SK-N-MC (cell line): ENCODE data around the gene SIPA1L3.

Experiments used
- DNase-seq: peaks from one replicate; pipeline ENCODE4 v3.0.0-alpha.2; 2011; ENCODE audit warnings: low read depth, low spot score
- H3K27ac ChIP-seq: fragments of 200-600 bp; sonication (generic); 2 replicates; pipeline ENCODE4 v1.5.1; 2016; ENCODE audit warnings: mixed run types
- H3K36me3 ChIP-seq: fragments of 200-600 bp; sonication (generic); 2 replicates; pipeline ENCODE4 v1.6.1; 2017; ENCODE audit warnings: antibody characterized with exemption, low read length, mixed read lengths; ENCODE audit not compliant: insufficient read depth
- H3K4me3 ChIP-seq: fragments of 200-600 bp; sonication (generic); 2 replicates; pipeline ENCODE4 v1.5.1; 2016
- H3K9ac ChIP-seq: fragments of 200-600 bp; sonication (generic); 2 replicates; pipeline ENCODE4 v1.8.0; 2017; ENCODE audit warnings: mixed run types, mixed read lengths; ENCODE audit not compliant: insufficient read length
- H3K9me3 ChIP-seq: fragments of 200-600 bp; sonication (generic); 2 replicates; pipeline ENCODE4 v1.6.1; 2017; ENCODE audit warnings: low read depth, mild to moderate bottlenecking, antibody characterized with exemption, low read length, moderate library complexity, mixed read lengths
- EZH2 ChIP-seq: fragments of 200-600 bp; sonication (generic); IDR thresholded peaks from one replicate; pipeline ENCODE4 v1.6.1; 2017; ENCODE audit warnings: antibody characterized with exemption
- FOXP2 ChIP-seq: optimal IDR thresholded peaks from 2 replicates; pipeline ENCODE3; 2011; ENCODE audit warnings: mild to moderate bottlenecking, moderate library complexity; ENCODE audit not compliant: insufficient read depth; ENCODE audit errors: extremely low read length, control extremely low read depth
- POLR2AphosphoS5 ChIP-seq: IDR thresholded peaks from 2 replicates; pipeline ENCODE4 v1.6.1; 2012; ENCODE audit warnings: mild to moderate bottlenecking, low read depth, low read length, borderline replicate concordance

The SIPA1L3 gene

GRCh38 chr19:38155453-38155852 is 248.4 kb downstream of the SIPA1L3 start:
- no peak overlapping the region for H3K9ac ChIP-seq
- no peak overlapping the region for H3K4me3 ChIP-seq
- no peak for DNase-seq
- H3K27ac ChIP-seq: no peak overlapping the region
- H3K9me3 ChIP-seq: no peaks in the 10 kb centered on the region
- no peaks in the 10 kb centered on the region for H3K36me3 ChIP-seq
- TF ChIP-seq EZH2 (no peak), FOXP2 (no peak), POLR2AphosphoS5 (no peak)

- no peaks in the 10 kb centered on the region; the same call in 1 of the 2 replicates for H3K36me3 ChIP-seq
- H3K4me3 ChIP-seq: no peak overlapping the region
- TF ChIP-seq FOXP2: no peak
- TF ChIP-seq POLR2AphosphoS5: no peak
- TF ChIP-seq EZH2: no peak
- H3K27ac ChIP-seq: no peak overlapping the region
- 0 out of 2 replicates have a peak, but pooled peaks cover 4% of the 10 kb centered on the region for H3K9me3 ChIP-seq
- H3K9ac ChIP-seq: no peak overlapping the region
- no peak for DNase-seq
Measured at GRCh38 chr19:38158730-38159129, 251.7 kb downstream of the SIPA1L3 start.

DNA sequence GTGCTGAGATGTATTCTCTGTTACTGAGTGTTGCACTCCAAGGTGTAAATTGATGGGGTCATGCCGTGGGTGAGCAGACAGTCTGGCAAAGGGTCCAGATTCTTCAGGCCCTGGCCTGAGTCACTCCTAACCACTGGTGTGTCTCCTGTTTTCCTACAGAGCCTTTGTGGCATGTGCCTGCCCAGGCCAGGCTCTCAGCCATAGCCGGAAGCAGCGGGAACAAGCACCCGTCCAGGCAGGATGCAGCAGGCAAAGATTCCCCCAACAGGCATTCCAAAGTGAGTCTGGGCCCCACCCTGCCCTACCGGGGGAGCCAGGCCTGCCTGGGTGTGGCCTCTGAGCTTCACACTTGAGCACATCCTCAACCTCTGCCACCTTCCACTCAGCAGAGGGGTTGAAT is 255.1 kb downstream of the SIPA1L3 start:
- H3K9me3 ChIP-seq: 0 out of 2 replicates have a peak, but pooled peaks cover 4% of the 10 kb centered on the region
- no peak overlapping the region for H3K9ac ChIP-seq
- TF ChIP-seq POLR2AphosphoS5 (no peak), FOXP2 (no peak), EZH2 (no peak)
- no peaks in the 10 kb centered on the region; the same call in 1 of the 2 replicates for H3K36me3 ChIP-seq
- no peak overlapping the region for H3K4me3 ChIP-seq
- H3K27ac ChIP-seq: no peak overlapping the region
- no peak for DNase-seq

- Histone ChIP-seq H3K36me3 (no peaks in the 10 kb centered on the region; the same call in 1 of the 2 replicates), H3K9me3 (0 out of 2 replicates have a peak, but pooled peaks cover 4% of the 10 kb centered on the region), H3K27ac (no peak overlapping the region), H3K9ac (no peak overlapping the region), H3K4me3 (no peak overlapping the region)
- no peak for DNase-seq
- TF ChIP-seq EZH2: no peak
Measured at GRCh38 chr19:38162632-38163031, 255.6 kb downstream of the SIPA1L3 start.

- no peak for TF ChIP-seq POLR2AphosphoS5
- no peak for TF ChIP-seq FOXP2
- TF ChIP-seq EZH2: no peak
- 0 out of 2 replicates have a peak, but pooled peaks cover 4% of the 10 kb centered on the region for H3K9me3 ChIP-seq
- DNase-seq: no peak
- no peak overlapping the region for H3K27ac ChIP-seq
- no peak overlapping the region for H3K4me3 ChIP-seq
- no peaks in the 10 kb centered on the region; the same call in 1 of the 2 replicates for H3K36me3 ChIP-seq
- no peak overlapping the region for H3K9ac ChIP-seq
Measured at GRCh38 chr19:38163419-38164290, 256.6 kb downstream of the SIPA1L3 start.

- TF ChIP-seq POLR2AphosphoS5 (no peak), EZH2 (no peak), FOXP2 (no peak)
- Histone ChIP-seq H3K9ac (no peak overlapping the region), H3K36me3 (no peaks in the 10 kb centered on the region; the same call in 1 of the 2 replicates), H3K27ac (no peak overlapping the region), H3K9me3 (0 out of 2 replicates have a peak, but pooled peaks cover 4% of the 10 kb centered on the region), H3K4me3 (no peak overlapping the region)
- DNase-seq: no peak
Measured at GRCh38 chr19:38164526-38164925, 257.5 kb downstream of the SIPA1L3 start.

GRCh38 chr19:38165335-38165734 is 258.3 kb downstream of the SIPA1L3 start:
- Histone ChIP-seq H3K36me3 (no peaks in the 10 kb centered on the region; the same call in 1 of the 2 replicates), H3K27ac (no peak overlapping the region), H3K9me3 (0 out of 2 replicates have a peak, but pooled peaks cover 4% of the 10 kb centered on the region), H3K9ac (no peak overlapping the region), H3K4me3 (no peak overlapping the region)
- no peak for TF ChIP-seq FOXP2
- TF ChIP-seq POLR2AphosphoS5: no peak
- TF ChIP-seq EZH2: no peak
- no peak for DNase-seq

- Histone ChIP-seq H3K4me3 (no peak overlapping the region), H3K36me3 (no peaks in the 10 kb centered on the region), H3K27ac (no peak overlapping the region), H3K9ac (no peak overlapping the region), H3K9me3 (no peaks in the 10 kb centered on the region)
- DNase-seq: no peak
- TF ChIP-seq POLR2AphosphoS5 (no peak), EZH2 (no peak), FOXP2 (no peak)
Measured at GRCh38 chr19:38168637-38169036, 261.6 kb downstream of the SIPA1L3 start.

DNA sequence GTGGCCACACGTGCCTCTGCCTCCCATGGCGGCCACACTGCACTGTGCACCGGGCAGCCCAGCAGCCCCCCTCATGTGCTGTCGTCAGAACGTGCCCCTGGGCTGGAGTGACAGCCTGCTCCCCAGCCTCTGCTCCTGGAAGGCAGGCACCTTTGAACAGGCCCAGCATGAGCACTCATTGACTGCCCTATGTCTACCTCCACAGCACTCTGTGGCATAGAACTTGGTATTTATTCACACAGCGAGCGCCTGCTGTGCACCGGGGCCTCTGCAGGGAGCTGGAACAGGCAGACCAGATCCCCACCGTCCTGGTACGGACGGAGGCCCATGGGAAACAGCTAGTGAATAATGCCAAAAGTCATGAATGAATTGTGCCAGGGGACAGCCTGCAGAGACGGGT is 263.3 kb downstream of the SIPA1L3 start:
- Histone ChIP-seq H3K4me3 (no peak overlapping the region), H3K27ac (no peak overlapping the region), H3K9me3 (no peaks in the 10 kb centered on the region), H3K9ac (no peak overlapping the region), H3K36me3 (no peaks in the 10 kb centered on the region)
- TF ChIP-seq EZH2: no peak
- TF ChIP-seq FOXP2: no peak
- no peak for TF ChIP-seq POLR2AphosphoS5
- no peak for DNase-seq
